H1 (cell line): ENCODE data around the gene TAF5.

Source experiments
- CREB1 ChIP-seq: IDR thresholded peaks from 2 replicates; pipeline ENCODE4 v1.6.1; 2012; ENCODE audit warnings: inconsistent platforms
- JUND ChIP-seq: IDR thresholded peaks from 2 replicates; pipeline ENCODE4 v1.6.1; 2011; ENCODE audit warnings: mild to moderate bottlenecking, improper control_type of control experiment, low read length
- ZNF274 ChIP-seq: IDR thresholded peaks from 2 replicates; pipeline ENCODE4 v1.7.0; 2012; ENCODE audit warnings: low read length, borderline replicate concordance; ENCODE audit errors: extremely low read depth

- TF ChIP-seq JUND = no peak
- no peak for TF ChIP-seq ZNF274
- TF ChIP-seq CREB1 = no peak
These were observed 39.9 kb upstream of the TAF5 start for GRCh38 chr10:103327906-103328305.
